ENCODE results near the gene RNF181. TPM values are rescaled to one million over a fixed set of nuclear protein-coding genes. Genes with fewer than 3 reads are reported as not detected.

Gene RNF181
- total and polyA plus RNA-seq, 2 of the 13 experiments (the other 11 are each of a cell fraction or from before 2014, with no cell fraction given), result 224 to 578 TPM

GRCh38 chr2:85582492-85582891, 13.1 kb upstream of the RNF181 start:
- no peaks in the 10 kb centered on the region for H3K9me3 ChIP-seq (ENCODE audit: low read length)
- peaks cover 0 to 7% of the 10 kb centered on the region in 2 experiments; a peak in 4 of 5 replicates for H3K36me3 ChIP-seq (replicated peaks in 1 of 2; ENCODE audit: control insufficient read depth in 1 of 2, insufficient read depth in 2 of 2, low read length in 2 of 2)
- peaks cover 12% of the 10 kb centered on the region for H3K79me2 ChIP-seq (ENCODE audit: insufficient read depth, low read length)
- in situ Hi-C loops (cut with HindIII; ENCODE audit: extremely low pct_ligation_motif_present, low pct_unique_long_range_greater_than_20kb) (no loop called here), intact Hi-C loops (cut with micrococcal nuclease; ENCODE audit: unreplicated experiment) (no loop called here)
- DNase-seq (ENCODE audit: low spot score), result no peak
- ChIA-PET POLR2A (interaction anchor here (3.8 to 22.7 kb wide), 2 partner anchors 23 kb away, joined by 134 to 795 read pairs; partner anchors contain the start of genes C2orf68, GGCX, RNF181 and TMEM150A), CTCF (ENCODE audit: low intra/inter-chr PET ratio, low total read pairs) (no interaction called here)
- no peak overlapping the region for H3K9ac ChIP-seq (ENCODE audit: insufficient read depth, low read depth, low read length)
- H3K4me3 ChIP-seq (replicated peaks in 1 of 3; ENCODE audit: insufficient read depth in 1 of 3, low read depth in 2 of 3, low read length in 3 of 3), result no peak overlapping the region
- H3K4me2 ChIP-seq (ENCODE audit: low read depth, low read length), result no peak overlapping the region
- WGBS (ENCODE audit: low lambda C conversion rate), result 100% methylated on average over 1 of the region's 1 CpG
- H2AFZ ChIP-seq (ENCODE audit: low read length), result no peak overlapping the region
- H4K20me1 ChIP-seq (ENCODE audit: insufficient read depth, low read length), result no peaks in the 10 kb centered on the region
- no TSS peak for BruUV-seq (replicated peaks)
- no peak overlapping the region for H3K27ac ChIP-seq (ENCODE audit: extremely low read length, insufficient read depth, low read length)
- H3K27me3 ChIP-seq (ENCODE audit: control insufficient read depth in 1 of 2, insufficient read depth in 2 of 2, low read length in 2 of 2), result no peaks in the 10 kb centered on the region; a peak in 1 of 5 replicates
- no peak for FAIRE-seq
- peaks cover 72% of the 10 kb centered on the region for H3K4me1 ChIP-seq (ENCODE audit: insufficient read depth, low read length)
- no peak for ATAC-seq
- TF ChIP-seq PTBP1 (IDR thresholded peaks at IDR 0.05; ENCODE audit: low read depth, low read length, poor library complexity, severe bottlenecking), result no peak
- no peak for TF ChIP-seq ZBTB2 (CRISPR knock-in tag; IDR thresholded peaks at IDR 0.05; ENCODE audit: low read depth)
- no peak for TF ChIP-seq ZNF281 (CRISPR knock-in tag; IDR thresholded peaks at IDR 0.05; ENCODE audit: borderline replicate concordance)
- TF ChIP-seq SAFB2 (CRISPR knock-in tag; IDR thresholded peaks at IDR 0.05; ENCODE audit: borderline replicate concordance, low read depth), result no peak
- TF ChIP-seq ZBTB10 (CRISPR knock-in tag; IDR thresholded peaks at IDR 0.05; ENCODE audit: borderline replicate concordance), result no peak
- TF ChIP-seq ZNF570 (CRISPR knock-in tag; IDR thresholded peaks at IDR 0.05; ENCODE audit: borderline replicate concordance), result no peak
- peak; percentile 8; the same call in 1 of the 2 replicates for TF ChIP-seq ZNF460 (CRISPR knock-in tag; IDR thresholded peaks at IDR 0.05; ENCODE audit: borderline replicate concordance)
- no peak for TF ChIP-seq ELF1 (CRISPR knock-in tag; IDR thresholded peaks at IDR 0.05)
- no peak for TF ChIP-seq ZNF335 (CRISPR knock-in tag; IDR thresholded peaks at IDR 0.05)
- TF ChIP-seq ZNF607 (CRISPR knock-in tag; IDR thresholded peaks at IDR 0.05; ENCODE audit: borderline replicate concordance), result no peak
- no peak for TF ChIP-seq ZFP91 (CRISPR knock-in tag; IDR thresholded peaks at IDR 0.05; ENCODE audit: borderline replicate concordance)
- no peak for TF ChIP-seq REPIN1 (CRISPR knock-in tag; IDR thresholded peaks at IDR 0.05; ENCODE audit: borderline replicate concordance, low read depth)
- TF ChIP-seq ZNF740 (CRISPR knock-in tag; IDR thresholded peaks at IDR 0.05), result no peak
- TF ChIP-seq ZNF563 (CRISPR knock-in tag; IDR thresholded peaks at IDR 0.05), result no peak
- TF ChIP-seq FOXC1 (CRISPR knock-in tag; IDR thresholded peaks at IDR 0.05; ENCODE audit: borderline replicate concordance), result no peak
